ES-I3 (cell line): ENCODE results near the gene TRPV4.
A peak's percentile ranks its signal among the peaks of the same experiment; 100 is the strongest.

Source experiments
- H3K36me3 ChIP-seq: 2 replicates; pipeline ENCODE4 v1.6.1; 2013; ENCODE audit warnings: mild to moderate bottlenecking, low read length, control low read depth, moderate library complexity; ENCODE audit not compliant: insufficient read depth
- H3K4me1 ChIP-seq: 2 replicates; pipeline ENCODE4 v1.6.1; 2013; ENCODE audit warnings: mild to moderate bottlenecking, control low read depth, low read length; ENCODE audit not compliant: insufficient read depth
- H3K9ac ChIP-seq: 2 replicates; pipeline ENCODE4 v1.6.1; 2013; ENCODE audit warnings: low read depth, mild to moderate bottlenecking, low read length, moderate library complexity
- H3K9me3 ChIP-seq: 2 replicates; pipeline ENCODE4 v1.6.1; 2013; ENCODE audit warnings: mild to moderate bottlenecking, low read length, moderate library complexity; ENCODE audit not compliant: control insufficient read depth, insufficient read depth

The TRPV4 gene

DNA sequence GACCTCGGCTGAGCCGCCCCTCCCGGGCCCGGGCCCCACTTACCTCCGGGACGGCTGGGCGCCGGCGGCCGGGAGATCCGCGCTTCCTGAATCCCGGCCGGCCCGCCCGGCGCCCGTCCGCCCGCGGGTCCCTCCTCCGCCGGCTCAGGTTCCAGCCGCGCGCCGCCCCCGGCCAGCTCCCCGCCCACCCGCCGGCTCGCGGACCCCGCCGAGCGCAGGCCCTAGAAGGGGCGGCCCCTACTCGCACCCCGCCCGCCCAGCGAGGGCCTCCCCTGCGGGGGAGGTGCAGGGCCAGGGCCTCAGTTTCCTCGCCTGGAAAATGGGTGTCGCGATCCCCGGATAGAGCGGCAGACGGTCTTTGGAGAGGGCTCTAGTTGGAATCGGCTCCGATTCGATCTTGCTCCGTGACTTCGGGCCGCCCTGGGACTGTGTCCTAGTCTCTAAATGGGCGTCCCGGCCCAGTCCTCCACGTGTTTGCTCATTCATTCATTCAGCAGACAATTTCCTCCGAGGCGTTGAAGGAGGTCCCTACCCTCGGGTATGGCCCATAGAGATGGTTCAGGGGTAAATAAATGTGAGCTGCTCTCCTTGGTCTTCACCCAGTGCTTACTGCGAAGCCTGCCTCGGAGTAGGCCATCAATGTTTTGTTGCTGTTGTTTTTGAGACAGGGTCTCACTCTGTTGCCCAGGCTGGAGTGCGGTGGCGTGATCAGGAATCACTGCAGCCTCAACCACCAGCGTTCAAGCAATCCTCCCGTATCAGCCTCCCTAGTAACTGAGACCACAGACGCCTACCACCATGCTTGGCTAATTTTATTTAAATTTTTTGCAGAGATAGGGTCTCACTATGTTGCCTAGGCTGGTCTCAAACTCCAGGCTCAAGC, at the start of gene TRPV4:
TSS of gene TRPV4 (minus strand) at position 92 of the 883 bp plus-strand sequence. CDS start 18,602 bp downstream, outside the sequence.
- Histone ChIP-seq H3K9ac (peak within 1 kb of the TSS; percentile 42; the same call in 1 of the 2 replicates), H3K9me3 (no peaks in the 10 kb centered on the region), H3K36me3 (no peaks in the 10 kb centered on the region), H3K4me1 (peaks cover 10% of the 10 kb centered on the region; the same call in 1 of the 2 replicates)

DNA sequence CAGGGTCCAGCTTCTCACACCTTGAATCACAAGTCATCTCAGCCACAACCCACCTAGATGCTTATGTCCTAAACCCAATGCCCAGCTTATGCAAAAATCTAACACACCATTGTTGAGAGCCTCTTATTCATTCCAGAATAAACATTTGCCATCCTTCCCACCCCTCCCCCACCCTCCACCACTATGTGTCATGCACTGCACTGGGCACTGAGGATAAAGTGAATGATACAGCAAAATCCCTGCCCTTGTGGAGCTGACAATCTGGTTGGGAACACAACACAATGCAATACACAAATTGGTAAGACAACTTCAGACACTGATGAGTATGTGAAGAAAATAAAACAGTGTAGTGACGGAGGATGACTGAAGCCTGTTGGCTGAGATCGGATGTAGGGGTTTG, 48.6 kb upstream of the TRPV4 start:
- H3K9ac ChIP-seq = peak overlapping the region; percentile 17

DNA sequence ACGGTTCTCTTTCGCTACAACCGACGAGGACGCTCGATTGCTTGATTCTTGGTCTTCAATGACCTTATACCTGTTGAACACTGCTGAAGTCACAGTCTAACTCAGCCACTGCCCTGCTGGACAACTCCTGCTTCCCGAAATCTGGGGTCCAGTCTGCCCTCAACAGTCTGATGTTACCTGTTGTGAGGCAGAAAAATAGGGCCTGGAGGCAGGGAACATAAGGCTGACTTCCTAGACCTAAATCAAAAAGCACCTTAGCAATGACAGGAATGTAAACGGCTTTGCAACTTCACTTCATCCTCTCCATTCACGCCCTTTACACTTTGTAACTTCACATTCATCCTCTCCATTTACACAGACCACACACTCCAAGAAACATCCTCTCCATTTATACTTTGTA, 47.7 kb upstream of the TRPV4 start:
- Histone ChIP-seq H3K4me1 (peaks cover 28% of the 10 kb centered on the region; the same call in 1 of the 2 replicates), H3K9me3 (no peaks in the 10 kb centered on the region), H3K9ac (peak overlapping the region; percentile 64), H3K36me3 (no peaks in the 10 kb centered on the region)

More for the DNA sequence above, 48.6 kb upstream of the TRPV4 start:
- Histone ChIP-seq H3K9me3 (no peaks in the 10 kb centered on the region), H3K36me3 (no peaks in the 10 kb centered on the region), H3K4me1 (peaks cover 28% of the 10 kb centered on the region; the same call in 1 of the 2 replicates)

DNA sequence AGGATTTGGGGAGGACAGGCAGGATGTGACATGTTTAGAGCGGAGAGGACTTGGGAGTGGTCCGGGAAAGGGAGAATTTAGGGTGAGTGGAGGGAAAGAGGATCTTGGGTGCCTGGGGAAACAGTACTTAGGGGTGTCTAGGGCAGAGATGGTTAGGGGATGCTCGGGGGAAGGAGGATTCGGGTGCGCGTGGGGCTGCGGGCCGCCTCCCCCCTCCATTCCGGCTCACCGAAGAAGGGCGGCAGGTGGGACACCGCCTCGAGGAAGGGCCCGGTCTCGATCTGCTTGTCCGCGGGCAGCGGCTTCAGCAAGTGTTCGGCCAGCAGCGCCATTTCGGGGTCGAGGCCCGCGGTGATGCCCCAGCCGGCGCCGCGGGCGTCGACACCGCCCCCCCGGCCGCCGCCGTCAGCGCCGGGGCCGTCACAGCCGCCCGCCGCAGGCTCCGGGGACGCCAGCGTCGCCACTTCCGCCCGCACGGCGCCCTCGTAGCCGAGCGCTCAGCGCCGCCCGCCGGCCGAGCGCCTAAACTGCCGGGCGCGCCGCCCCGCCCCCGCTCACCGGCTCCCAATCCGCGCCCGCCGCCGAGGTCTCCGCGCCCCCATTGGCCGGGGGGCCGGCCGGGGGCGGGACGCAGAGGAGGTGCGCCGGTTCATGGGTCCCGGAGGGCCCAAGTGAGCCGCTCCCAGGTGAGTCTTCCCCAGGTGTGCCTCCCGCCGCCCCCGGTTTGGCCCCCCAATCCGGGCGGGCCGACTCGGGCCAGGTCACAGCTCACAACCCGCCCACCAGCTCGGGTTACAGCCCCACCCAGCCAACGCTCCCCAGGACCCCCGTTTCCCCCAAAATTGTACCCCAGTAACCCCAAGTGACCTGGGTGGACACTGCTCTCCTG, 47.1 kb upstream of the TRPV4 start, which contains the start of gene GLTP:
TSS of gene GLTP (minus strand) at position 499 of the 889 bp plus-strand sequence. CDS start at position 332, 167 bp downstream.
- Histone ChIP-seq H3K4me1 (peaks cover 28% of the 10 kb centered on the region; the same call in 1 of the 2 replicates), H3K36me3 (no peaks in the 10 kb centered on the region), H3K9ac (peak within 1 kb of the TSS; percentile 77), H3K9me3 (no peaks in the 10 kb centered on the region)

DNA sequence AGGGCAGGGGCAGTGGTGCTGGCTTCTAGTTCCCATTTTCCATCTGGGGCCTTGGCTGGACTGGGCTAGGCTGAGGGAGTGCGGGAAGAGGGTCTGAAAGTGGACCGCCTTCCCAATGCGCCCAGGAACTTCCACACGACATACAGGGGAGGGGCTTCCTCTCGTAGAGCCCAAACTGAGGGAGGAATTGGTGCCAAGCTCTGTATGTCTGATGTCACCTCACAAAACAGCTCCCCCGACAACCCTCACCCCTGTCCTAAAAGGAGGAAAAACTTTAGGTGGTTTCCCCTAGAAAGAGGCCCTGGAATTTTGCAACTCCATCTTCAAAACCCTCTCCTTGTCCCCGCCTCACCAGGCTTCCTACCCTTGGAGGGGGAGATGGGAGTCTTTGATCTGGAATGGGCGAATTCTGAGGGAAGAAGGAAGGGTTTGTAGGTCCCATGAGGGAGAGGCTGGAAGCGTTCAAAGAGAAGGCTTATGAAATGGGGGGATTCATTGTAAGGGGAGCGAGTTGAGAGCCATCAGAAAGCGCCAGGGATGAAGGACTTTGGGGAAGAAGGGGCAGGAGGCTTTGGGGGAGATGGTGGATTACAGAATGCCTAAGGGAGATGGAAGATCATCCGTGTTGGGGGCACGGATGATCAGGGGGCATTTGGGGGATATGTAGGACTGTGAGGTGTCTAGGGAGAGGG, 46.3 kb upstream of the TRPV4 start:
- H3K4me1 ChIP-seq = peaks cover 28% of the 10 kb centered on the region; the same call in 1 of the 2 replicates
- no peaks in the 10 kb centered on the region for H3K36me3 ChIP-seq

DNA sequence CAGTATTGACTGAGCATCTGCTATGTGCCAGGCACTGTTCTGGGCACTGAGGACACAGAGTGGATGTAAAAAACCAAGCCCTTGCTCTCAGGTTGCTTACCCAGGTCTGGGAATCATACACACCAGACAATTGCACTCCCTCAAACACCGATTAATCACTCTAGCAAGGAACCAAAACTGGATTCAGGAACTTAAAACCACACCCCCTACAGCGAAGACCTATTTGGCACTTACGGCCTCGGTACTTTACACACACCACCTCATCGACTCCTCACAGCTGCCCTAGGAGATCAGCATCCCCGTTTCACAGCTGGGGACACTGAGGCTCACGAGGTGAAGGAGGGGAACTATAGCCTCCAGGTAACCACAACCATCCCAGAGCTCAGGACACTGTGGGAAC, 45.6 kb upstream of the TRPV4 start:
- peaks cover 28% of the 10 kb centered on the region; the same call in 1 of the 2 replicates for H3K4me1 ChIP-seq
- peak overlapping the region; percentile 77; the same call in 1 of the 2 replicates for H3K9ac ChIP-seq
- no peaks in the 10 kb centered on the region for H3K9me3 ChIP-seq
- H3K36me3 ChIP-seq = no peaks in the 10 kb centered on the region

More for the DNA sequence above, 46.3 kb upstream of the TRPV4 start:
- Histone ChIP-seq H3K9me3 (no peaks in the 10 kb centered on the region), H3K9ac (peak overlapping the region; percentile 77)

DNA sequence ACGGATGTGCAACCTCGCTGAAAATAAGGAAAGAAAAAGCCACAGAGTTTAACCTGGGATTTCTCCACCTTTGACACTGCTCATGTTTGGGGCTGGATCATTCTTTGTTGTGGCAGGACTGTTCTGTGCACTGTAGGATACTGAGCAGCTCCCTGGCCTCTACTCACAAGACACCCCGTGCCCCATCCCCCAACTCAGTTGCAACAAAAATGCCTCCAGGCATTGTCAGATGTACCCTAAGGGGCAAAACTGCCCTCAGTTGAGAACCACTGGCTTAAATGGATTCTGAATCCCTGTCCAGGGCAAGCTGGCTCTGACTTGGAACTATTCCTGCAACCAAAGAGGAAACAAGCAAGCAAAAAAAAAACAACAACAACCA, 45.0 kb upstream of the TRPV4 start:
- H3K9me3 ChIP-seq = no peaks in the 10 kb centered on the region
- peaks cover 28% of the 10 kb centered on the region; the same call in 1 of the 2 replicates for H3K4me1 ChIP-seq
- H3K9ac ChIP-seq = no peak overlapping the region
- no peaks in the 10 kb centered on the region for H3K36me3 ChIP-seq

DNA sequence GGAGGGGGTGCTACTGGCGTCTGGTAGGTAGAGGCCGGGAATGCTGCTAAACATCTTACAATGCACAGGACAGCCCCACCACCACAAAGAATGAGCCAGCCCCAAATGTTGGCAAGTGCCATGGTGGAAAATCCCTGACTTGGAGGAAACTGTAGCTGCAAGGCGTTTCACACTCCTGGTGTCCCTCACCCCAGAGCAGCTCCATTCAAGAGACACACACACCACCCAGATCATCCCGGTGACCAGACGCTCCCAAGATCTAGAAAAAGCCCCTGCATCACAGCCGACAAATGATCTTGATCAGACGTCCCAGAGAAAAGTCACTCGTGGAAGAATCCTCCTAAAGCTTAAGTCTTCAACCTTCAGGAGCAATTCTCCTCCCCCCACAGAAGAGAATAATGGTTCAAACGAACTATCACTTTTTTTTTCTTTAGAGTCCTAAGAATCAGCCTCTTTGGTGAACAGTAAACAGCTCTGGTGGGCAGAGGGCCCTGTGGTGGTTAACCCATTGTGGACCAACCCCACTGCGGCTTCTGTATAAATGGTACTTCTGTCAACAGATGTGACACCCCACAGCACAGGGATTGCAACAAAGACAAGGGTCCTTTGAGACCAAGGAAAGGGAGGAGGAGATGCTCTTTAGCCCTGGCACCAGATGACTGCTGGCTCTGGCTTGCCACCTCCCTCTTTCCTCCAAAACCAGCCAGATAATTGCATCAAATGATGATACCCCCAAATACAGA, 44.5 kb upstream of the TRPV4 start:
- no peak overlapping the region for H3K9ac ChIP-seq
- no peaks in the 10 kb centered on the region for H3K9me3 ChIP-seq
- H3K4me1 ChIP-seq = peaks cover 28% of the 10 kb centered on the region; the same call in 1 of the 2 replicates
- no peaks in the 10 kb centered on the region for H3K36me3 ChIP-seq

DNA sequence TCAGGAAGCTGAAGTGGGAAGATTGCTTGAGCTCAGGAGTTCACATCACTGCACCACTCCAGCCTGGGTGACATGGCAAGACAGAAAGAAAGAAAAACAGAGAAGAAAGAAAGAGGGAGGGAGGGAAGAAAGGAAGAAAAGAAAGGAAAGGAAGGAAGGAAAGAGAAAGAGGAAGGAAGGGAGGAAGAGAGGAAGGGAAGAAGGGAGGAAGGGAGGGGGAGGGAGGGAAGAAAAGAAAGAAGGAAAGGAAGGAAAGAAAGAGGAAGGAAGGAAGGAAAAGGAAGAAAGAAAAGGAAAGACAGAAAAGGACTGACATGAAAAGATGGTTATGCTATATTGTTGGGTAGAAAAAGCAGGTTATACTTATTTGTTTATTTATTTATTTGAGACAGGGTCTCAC, 43.2 kb upstream of the TRPV4 start:
- Histone ChIP-seq H3K9ac (no peak overlapping the region), H3K4me1 (peaks cover 24% of the 10 kb centered on the region)

DNA sequence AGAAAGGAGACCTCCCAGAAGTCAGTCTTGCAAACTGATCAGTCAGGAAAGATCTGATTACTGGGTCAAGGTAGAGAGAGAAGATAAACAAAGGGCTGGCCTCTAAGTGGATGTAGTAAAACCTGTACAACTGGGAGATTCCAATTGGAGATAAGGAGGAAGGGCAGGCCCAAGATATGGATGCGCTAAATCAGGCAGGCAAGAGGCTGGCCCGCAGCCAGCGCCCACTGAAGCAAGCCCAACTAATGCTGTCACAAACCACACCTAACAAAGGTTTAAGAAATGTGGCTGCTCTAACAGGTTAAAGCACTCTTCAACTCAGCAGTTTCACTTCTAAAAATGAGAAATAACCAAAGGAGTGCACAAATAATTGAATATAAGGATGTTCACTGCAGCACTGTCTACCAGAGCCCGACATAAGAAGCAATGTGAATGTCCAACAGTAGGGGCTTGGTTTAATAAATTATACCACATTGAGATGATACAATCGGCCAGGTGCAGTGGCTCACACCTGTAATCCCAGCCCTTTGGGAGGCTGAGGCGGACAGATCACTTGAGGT, 42.5 kb upstream of the TRPV4 start:
- no peak overlapping the region for H3K9ac ChIP-seq
- H3K9me3 ChIP-seq = no peaks in the 10 kb centered on the region
- H3K4me1 ChIP-seq = peaks cover 27% of the 10 kb centered on the region
- no peaks in the 10 kb centered on the region for H3K36me3 ChIP-seq

More for the DNA sequence above, 43.2 kb upstream of the TRPV4 start:
- Histone ChIP-seq H3K9me3 (no peaks in the 10 kb centered on the region), H3K36me3 (no peaks in the 10 kb centered on the region)

DNA sequence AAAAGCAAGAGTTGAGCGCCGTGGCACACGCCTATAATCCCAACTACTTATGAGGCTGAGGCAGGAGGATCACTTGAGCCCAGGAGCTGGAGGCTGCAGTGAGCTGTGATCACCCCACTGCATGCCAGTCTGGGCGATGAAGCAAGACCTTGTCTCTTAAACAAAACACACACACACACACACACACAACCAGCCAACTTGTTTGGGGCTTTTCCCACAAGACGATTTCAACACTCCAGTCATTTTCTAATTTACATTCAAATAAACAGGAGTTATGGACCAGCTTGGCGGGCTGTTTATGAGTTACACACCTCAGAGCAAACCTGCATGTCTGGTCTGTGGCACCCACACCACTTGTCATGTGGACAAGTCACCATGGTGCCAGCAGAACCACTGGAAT, 40.5 kb upstream of the TRPV4 start:
- Histone ChIP-seq H3K4me1 (peaks cover 22% of the 10 kb centered on the region), H3K9ac (no peak overlapping the region), H3K36me3 (no peaks in the 10 kb centered on the region), H3K9me3 (no peaks in the 10 kb centered on the region)

DNA sequence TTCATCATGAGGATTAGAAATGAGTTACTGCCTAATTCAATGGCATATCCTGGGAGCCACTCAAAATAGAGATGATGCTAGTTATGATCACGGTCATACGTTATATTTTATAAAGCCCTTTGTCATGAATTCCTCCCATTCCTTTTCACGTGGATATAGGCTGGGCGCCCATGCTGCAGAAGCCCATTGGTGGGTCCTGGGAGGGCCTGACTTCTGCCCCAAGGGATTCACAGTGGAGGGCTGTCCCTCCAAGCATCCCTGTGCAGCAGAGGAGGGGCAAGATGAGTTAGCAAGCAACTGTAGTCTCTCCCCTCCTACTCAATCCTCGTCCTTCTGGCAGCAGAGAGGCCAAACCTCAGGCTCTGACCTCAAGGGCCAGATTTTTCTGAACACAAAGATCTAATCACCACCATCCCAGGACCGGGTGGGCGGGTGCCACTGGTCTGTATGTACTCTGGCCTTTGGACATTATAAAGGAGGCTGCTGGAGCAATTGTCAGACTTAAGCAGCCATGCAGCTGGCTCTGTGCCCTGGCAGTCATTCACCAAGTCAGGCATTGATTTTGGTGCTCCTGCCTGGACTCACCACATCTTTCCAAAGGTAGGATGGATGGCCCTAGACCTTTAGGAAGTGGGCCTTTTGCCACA, 38.6 kb upstream of the TRPV4 start:
- Histone ChIP-seq H3K9ac (no peak overlapping the region), H3K9me3 (no peaks in the 10 kb centered on the region), H3K36me3 (no peaks in the 10 kb centered on the region), H3K4me1 (peaks cover 9% of the 10 kb centered on the region)

DNA sequence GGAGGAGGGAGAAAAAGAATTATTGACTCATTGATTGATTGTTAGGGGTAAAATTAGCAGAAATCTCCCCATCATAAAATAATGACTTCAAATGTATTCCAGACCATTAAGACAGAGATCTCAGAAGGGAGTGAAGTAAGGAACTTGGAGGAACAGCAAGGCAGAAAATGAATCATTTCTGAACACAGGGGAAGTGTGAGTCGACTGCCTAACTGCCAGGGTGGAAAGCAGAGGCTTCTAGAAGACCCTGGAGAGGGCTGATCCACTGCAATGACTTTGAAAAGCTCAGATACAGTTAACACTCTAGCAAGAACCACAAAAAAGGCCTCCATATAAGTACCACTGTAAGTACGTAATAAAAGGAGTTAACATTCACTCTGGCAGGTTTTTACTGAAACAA, 37.5 kb upstream of the TRPV4 start:
- H3K4me1 ChIP-seq = peaks cover 9% of the 10 kb centered on the region
- H3K9ac ChIP-seq = no peak overlapping the region
- no peaks in the 10 kb centered on the region for H3K9me3 ChIP-seq
- H3K36me3 ChIP-seq = no peaks in the 10 kb centered on the region
